ENCODE results near the gene USP3.

The USP3 gene

DNA sequence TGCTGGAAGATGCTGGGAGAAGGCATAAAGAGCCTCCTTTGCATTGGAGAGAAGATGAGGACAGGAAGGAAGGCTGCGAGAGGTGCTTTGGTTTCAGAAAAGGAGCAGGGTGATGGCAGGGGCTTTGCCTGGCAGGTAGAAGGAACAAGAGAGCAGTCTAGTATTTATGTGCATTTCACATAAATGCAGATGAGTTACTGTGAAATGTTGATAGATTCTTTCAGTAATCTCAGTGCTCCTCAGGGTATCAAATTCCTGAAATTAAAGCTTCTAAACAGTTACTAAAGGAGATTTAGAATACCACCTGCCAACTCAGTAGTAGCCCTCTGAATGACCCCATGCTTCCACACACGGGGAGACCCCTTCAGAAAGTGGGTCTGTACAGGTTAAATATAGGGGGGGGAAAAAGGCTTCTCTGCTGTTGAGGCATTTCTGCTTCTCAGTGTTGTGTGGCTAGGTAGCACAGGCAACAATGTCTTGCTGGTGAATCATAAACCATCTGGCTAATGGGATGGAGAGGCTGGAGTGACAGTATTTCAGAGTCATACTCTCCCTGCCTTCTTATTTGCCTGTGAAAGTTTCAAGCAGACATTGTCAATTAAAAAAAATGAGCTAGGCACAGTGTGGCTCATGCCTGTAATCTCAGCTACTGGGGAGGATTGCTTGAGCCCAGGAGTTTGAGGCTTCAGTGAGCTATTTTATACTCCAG lies 78.5 kb downstream of the USP3 start:
- no peak for DNase-seq (ENCODE audit: low read depth in 3 of 3, low spot score in 1 of 3)

- DNase-seq (ENCODE audit: low read depth in 3 of 3, low spot score in 1 of 3), result no peak
Observed at GRCh38 chr15:63586790-63587189, 82.4 kb downstream of the USP3 start.

DNA sequence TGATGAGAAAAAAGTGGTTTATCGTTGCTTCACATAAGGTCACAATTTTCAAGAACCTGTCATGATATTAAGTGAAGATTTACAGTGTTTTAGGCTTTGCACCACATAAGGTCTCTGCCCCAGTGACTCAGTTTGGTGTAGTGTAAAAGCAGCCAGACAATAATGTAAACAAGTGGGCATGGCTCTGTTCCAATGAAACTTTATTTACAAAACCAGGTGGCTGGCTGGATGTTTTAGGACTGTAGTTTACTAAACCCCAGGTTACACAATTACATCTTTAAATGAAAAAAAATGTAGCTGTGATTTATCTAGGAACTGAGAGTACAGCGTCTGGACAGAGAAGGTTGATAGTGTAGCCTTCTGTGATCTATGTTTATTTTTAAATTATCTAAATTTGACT lies 83.1 kb downstream of the USP3 start:
- DNase-seq (ENCODE audit: low read depth in 3 of 3, low spot score in 1 of 3), result no peak

GRCh38 chr15:63588826-63589225 lies 84.4 kb downstream of the USP3 start:
- DNase-seq (ENCODE audit: low read depth in 3 of 3, low spot score in 1 of 3), result no peak

DNA sequence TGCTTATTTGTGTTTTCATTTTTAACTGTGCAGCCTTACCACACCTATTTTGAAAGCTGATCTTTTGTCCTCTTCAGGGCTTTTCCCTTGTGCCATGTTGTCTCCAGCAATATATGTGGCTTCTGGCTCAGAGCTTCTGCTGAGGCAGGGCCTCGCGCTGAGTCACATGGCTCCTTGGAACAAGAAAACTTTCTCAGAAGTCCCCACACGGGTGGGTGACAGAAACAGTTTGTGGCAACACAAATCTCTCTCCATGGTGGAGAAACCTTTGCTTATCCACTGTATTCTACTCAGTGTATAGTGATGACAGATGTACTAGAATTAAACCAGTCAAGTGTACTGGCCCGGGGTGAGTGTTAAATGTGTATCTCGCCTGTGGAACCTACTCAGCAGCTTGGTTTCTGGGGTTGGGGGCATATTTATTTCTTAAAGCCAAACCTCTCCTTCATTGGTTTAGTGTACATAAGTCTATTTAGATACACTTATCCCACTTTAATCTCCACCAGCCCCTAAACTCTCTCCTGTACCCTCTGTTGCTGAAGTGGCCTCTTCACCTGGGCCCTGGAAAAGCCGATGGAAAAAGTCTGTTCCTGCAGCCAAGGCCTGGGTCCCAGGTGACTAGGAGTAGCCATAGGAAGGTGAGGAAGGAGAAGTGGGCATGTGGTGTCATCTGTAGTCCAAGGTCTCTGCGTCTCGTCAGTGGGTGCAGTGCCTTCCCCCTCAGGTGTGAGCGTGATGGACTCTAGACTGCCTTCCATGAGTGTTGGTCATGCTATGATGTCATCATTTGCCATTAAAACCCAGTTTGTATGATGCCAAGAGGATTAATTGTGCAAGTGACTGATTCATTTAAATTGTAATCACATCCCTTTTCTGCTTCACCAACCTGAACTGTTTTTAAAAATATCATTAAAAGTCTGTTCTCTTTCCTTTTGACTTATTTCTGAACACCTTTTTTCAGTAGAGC lies 89.6 kb downstream of the USP3 start:
- DNase-seq (ENCODE audit: low read depth in 3 of 3, low spot score in 1 of 3), result no peak

GRCh38 chr15:63595065-63595464 lies 90.7 kb downstream of the USP3 start:
- no peak for DNase-seq (ENCODE audit: low read depth in 3 of 3, low spot score in 1 of 3)

GRCh38 chr15:63595688-63596087 lies 91.3 kb downstream of the USP3 start:
- no peak for DNase-seq (ENCODE audit: low read depth in 3 of 3, low spot score in 1 of 3)

GRCh38 chr15:63596676-63597037 lies 92.3 kb downstream of the USP3 start:
- DNase-seq (ENCODE audit: low read depth in 3 of 3, low spot score in 1 of 3), result no peak

DNA sequence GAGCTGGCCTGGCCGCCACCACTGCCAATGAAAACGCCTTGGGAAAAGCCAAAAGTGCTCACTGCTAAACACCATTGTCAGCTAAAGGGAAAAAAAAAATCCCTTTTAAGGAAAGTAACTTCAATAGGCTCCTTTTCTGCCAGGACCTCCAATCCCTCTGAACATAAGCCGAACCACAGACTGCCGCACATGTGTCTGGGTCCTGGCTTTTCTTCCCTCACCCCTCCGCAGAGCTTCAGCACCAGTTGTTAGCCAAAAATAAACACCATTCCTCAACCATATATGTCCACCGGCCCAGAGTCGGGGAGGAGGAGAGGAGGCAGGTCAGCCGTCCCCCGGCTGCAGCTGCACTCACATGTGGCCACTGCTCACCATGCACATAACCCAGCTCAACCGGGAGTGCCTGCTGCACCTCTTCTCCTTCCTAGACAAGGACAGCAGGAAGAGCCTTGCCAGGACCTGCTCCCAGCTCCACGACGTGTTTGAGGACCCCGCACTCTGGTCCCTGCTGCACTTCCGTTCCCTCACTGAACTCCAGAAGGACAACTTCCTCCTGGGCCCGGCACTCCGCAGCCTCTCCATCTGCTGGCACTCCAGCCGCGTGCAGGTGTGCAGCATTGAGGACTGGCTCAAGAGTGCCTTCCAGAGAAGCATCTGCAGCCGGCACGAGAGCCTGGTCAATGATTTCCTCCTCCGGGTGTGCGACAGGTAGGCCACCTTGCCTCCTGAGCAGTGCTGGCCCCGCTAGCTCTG lies 92.8 kb downstream of the USP3 start, which contains the start of gene FBXL22:
FBXL22 (plus strand) TSS at position 350 of the 753 bp plus-strand sequence; CDS start at position 356, 6 bp downstream.
- no peak for DNase-seq (ENCODE audit: low read depth in 3 of 3, low spot score in 1 of 3)

- DNase-seq (ENCODE audit: low read depth in 3 of 3, low spot score in 1 of 3), result no peak
Observed at GRCh38 chr15:63597821-63598220, 93.4 kb downstream of the USP3 start.

- DNase-seq (ENCODE audit: low read depth in 3 of 3, low spot score in 1 of 3), result no peak
Observed at GRCh38 chr15:63598473-63599400, 94.3 kb downstream of the USP3 start.

GRCh38 chr15:63599401-63600000 lies 95.1 kb downstream of the USP3 start:
- DNase-seq (ENCODE audit: low read depth in 3 of 3, low spot score in 1 of 3), result no peak

DNA sequence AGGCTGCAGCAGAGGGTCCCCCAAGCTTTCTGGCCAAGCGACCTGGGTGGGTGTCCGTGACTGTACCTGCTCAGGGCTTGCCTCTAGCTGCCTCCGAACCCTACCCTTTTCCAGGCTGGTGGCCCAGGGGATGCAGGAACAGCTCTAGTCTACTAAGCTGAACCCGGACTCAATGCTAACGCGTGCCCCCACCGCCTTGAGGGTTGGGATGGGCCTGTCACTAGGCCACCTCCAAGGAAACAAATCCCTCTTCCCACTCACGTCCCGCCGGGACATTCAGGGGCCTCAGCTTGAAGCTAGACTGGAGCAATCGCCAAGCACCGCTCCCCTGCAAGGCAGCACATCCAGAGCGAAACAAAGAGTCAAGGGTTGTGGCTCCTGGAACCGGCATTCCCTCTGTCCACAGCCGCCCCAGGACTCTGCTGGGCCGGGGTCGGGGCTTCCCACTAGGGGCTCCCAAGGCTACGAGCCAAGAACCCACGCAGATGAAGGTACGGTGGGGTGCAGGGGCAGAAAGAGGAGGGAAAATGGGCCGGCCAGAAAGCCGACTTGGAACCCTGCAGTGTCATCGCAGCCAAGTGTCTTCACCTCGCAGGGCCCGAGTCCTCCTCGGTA lies 95.7 kb downstream of the USP3 start:
- DNase-seq (ENCODE audit: low read depth in 3 of 3, low spot score in 1 of 3), result no peak

- DNase-seq (ENCODE audit: low read depth in 3 of 3, low spot score in 1 of 3), result peak; percentile 72 to 81 (median 80)
Observed at GRCh38 chr15:63600616-63601025, 96.2 kb downstream of the USP3 start.

GRCh38 chr15:63601026-63601703 lies 96.8 kb downstream of the USP3 start:
- DNase-seq (ENCODE audit: low read depth in 3 of 3, low spot score in 1 of 3), result peak in 1 of 3 donors; percentile 37

GRCh38 chr15:63601704-63602185 lies 97.4 kb downstream of the USP3 start:
- no peak for DNase-seq (ENCODE audit: low read depth in 3 of 3, low spot score in 1 of 3)

DNA sequence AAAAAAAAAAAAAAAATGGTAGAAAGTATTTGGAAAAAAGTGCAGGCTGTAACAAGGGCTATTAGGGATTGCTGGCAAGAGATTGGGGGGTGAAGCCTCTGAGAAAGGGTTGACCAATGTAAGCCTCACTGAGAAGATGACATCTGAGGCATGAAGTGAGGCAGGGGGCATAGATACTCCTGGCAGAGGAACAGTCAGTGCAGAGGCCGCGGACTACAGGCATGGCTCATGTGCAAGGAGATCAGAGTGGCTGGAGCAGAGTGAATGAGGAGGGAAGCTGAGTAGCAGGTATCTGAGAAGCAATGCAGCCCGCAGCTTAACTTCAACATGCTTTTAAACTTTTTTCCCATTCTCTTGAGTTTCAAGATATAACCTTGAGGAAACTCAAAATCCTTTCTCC lies 98.2 kb downstream of the USP3 start:
- DNase-seq (ENCODE audit: low read depth in 3 of 3, low spot score in 1 of 3), result no peak

GRCh38 chr15:63603516-63603915 lies 99.1 kb downstream of the USP3 start:
- DNase-seq (ENCODE audit: low read depth in 3 of 3, low spot score in 1 of 3), result no peak

DNA sequence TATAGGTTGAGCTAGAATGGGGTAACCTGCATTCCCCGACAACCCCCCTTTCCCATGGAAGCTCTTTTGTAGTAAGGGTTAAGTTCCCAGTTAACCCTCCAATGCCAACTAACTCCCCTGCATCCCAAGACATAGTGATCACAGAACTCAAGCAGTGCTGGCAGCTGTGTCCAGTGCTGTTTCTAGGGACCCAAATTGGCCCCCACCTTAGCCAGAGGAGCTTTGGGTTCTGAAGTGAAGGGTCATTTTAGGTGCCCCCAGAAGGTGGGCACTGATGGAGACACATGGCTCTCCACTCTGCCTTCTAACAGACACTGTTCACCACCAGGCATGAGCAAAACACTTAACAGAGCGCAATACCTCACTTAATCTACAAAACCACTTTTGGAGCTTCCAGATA lies 99.9 kb downstream of the USP3 start:
- DNase-seq (ENCODE audit: low read depth in 3 of 3, low spot score in 1 of 3), result no peak

All from stimulated activated CD4-positive, alpha-beta T cell treated with anti-CD3 and anti-CD28 coated beads, TNF-alpha, amount 100 ng/mL, for 1 hour (primary cell).